ENCODE measurements around the gene ANGPT4.

GRCh38 chr20:958936-959815 lies 43.0 kb upstream of the ANGPT4 start:
- no peak for TF ChIP-seq CTCF (IDR thresholded peaks at IDR 0.05; ENCODE audit: low read length)
- TF ChIP-seq EZH2 (IDR thresholded peaks at IDR 0.05; ENCODE audit: borderline replicate concordance, low read length) = no peak

Measured in OCI-LY1 (cell line).